OCI-LY1 (cell line): ENCODE measurements around the gene OSBPL5.

Experiments
- H2AFZ ChIP-seq: fragments of 200-600 bp; sonication (generic), shearing (Covaris generic); 2 replicates; pipeline ENCODE4 v1.6.0; 2014; ENCODE audit warnings: antibody characterized with exemption, mild to moderate bottlenecking, low read length
- H3F3A ChIP-seq: fragments of 200-600 bp; sonication (generic), shearing (Covaris generic); 2 replicates; pipeline ENCODE4 v1.6.0; 2014; ENCODE audit warnings: mild to moderate bottlenecking, antibody characterized with exemption, low read length, moderate library complexity; ENCODE audit not compliant: insufficient read depth
- H3K27ac ChIP-seq: fragments of 200-600 bp; sonication (generic); 2 replicates; pipeline ENCODE4 v1.5.1; 2014; ENCODE audit warnings: low read length, mixed run types, mild to moderate bottlenecking, low read depth; ENCODE audit not compliant: poor library complexity, severe bottlenecking
- H3K27me3 ChIP-seq: fragments of 200-600 bp; sonication (generic); 2 replicates; pipeline ENCODE4 v1.6.0; 2014; ENCODE audit warnings: antibody characterized with exemption, mild to moderate bottlenecking, low read length, moderate library complexity; ENCODE audit not compliant: insufficient read depth
- H3K36me3 ChIP-seq: fragments of 200-600 bp; sonication (generic); 2 replicates; pipeline ENCODE4 v1.6.1; 2014; ENCODE audit warnings: mild to moderate bottlenecking, antibody characterized with exemption, low read length, moderate library complexity, mixed read lengths; ENCODE audit not compliant: insufficient read depth
- H3K4me1 ChIP-seq: fragments of 200-600 bp; sonication (generic); 2 replicates; pipeline ENCODE4 v1.5.1; 2014; ENCODE audit warnings: mild to moderate bottlenecking, low read length, moderate library complexity; ENCODE audit not compliant: insufficient read depth, severe bottlenecking
- H3K4me2 ChIP-seq: fragments of 200-600 bp; sonication (generic), shearing (Covaris generic); 2 replicates; pipeline ENCODE4 v1.6.1; 2014; ENCODE audit warnings: low read length
- H3K4me3 ChIP-seq: fragments of 200-600 bp; sonication (generic); 2 replicates; pipeline ENCODE4 v1.5.1; 2014; ENCODE audit warnings: low read length, low read depth, mild to moderate bottlenecking, mixed read lengths; ENCODE audit not compliant: poor library complexity, severe bottlenecking
- H3K79me2 ChIP-seq: fragments of 200-600 bp; shearing (Covaris generic); 2 replicates; pipeline ENCODE4 v1.6.1; 2016; ENCODE audit warnings: mixed run types, low read length, mixed read lengths; ENCODE audit not compliant: insufficient read depth
- H3K9ac ChIP-seq: fragments of 200-600 bp; sonication (generic), shearing (Covaris generic); 2 replicates; pipeline ENCODE4 v1.6.1; 2014; ENCODE audit warnings: mild to moderate bottlenecking, low read length, mixed read lengths
- H3K9me2 ChIP-seq: fragments of 200-600 bp; sonication (generic), shearing (Covaris generic); 2 replicates; pipeline ENCODE4 v1.6.1; 2014; ENCODE audit warnings: low read depth, mild to moderate bottlenecking, low read length, mixed read lengths
- H3K9me3 ChIP-seq: fragments of 200-600 bp; shearing (Covaris generic); 2 replicates; pipeline ENCODE4 v1.6.1; 2014; ENCODE audit warnings: low read length, mixed read lengths
- H4K20me1 ChIP-seq: fragments of 200-600 bp; sonication (generic), shearing (Covaris generic); 2 replicates; pipeline ENCODE4 v1.6.0; 2016; ENCODE audit warnings: mild to moderate bottlenecking, low read length; ENCODE audit not compliant: insufficient read depth
- CTCF ChIP-seq: fragments of 200-600 bp; sonication (generic), shearing (Covaris generic); IDR thresholded peaks from 2 replicates; pipeline ENCODE4 v1.5.1; 2017; ENCODE audit warnings: mild to moderate bottlenecking, antibody characterized with exemption, low read length, moderate library complexity, mixed read lengths
- EZH2 ChIP-seq: fragments of 200-600 bp; sonication (generic), shearing (Covaris generic); IDR thresholded peaks from 2 replicates; pipeline ENCODE4 v1.8.0; 2017; ENCODE audit warnings: borderline replicate concordance, mixed run types, mild to moderate bottlenecking, antibody characterized with exemption, low read length, moderate library complexity, mixed read lengths

The OSBPL5 gene

GRCh38 chr11:3194016-3194816 lies 29.1 kb upstream of the OSBPL5 start:
- Histone ChIP-seq H3K4me2 (no peak overlapping the region), H3K27me3 (no peaks in the 10 kb centered on the region), H3K9ac (no peak overlapping the region), H3K4me1 (no peaks in the 10 kb centered on the region), H2AFZ (no peak overlapping the region), H3K9me3 (no peaks in the 10 kb centered on the region), H3K4me3 (no peak overlapping the region), H3K9me2 (no peaks in the 10 kb centered on the region), H3K36me3 (no peaks in the 10 kb centered on the region), H3K27ac (no peak overlapping the region), H3K79me2 (no peaks in the 10 kb centered on the region), H4K20me1 (no peaks in the 10 kb centered on the region), H3F3A (no peaks in the 10 kb centered on the region)
- TF ChIP-seq EZH2 (no peak), CTCF (no peak)

- no peaks in the 10 kb centered on the region for H3K4me1 ChIP-seq
- no peaks in the 10 kb centered on the region for H3K9me3 ChIP-seq
- no peaks in the 10 kb centered on the region for H3F3A ChIP-seq
- no peak overlapping the region for H3K27ac ChIP-seq
- H2AFZ ChIP-seq: no peak overlapping the region
- no peak overlapping the region for H3K4me3 ChIP-seq
- no peaks in the 10 kb centered on the region for H3K9me2 ChIP-seq
- H3K79me2 ChIP-seq: no peaks in the 10 kb centered on the region
- H3K36me3 ChIP-seq: no peaks in the 10 kb centered on the region
- no peaks in the 10 kb centered on the region for H3K27me3 ChIP-seq
- H3K4me2 ChIP-seq: no peak overlapping the region
- H4K20me1 ChIP-seq: no peaks in the 10 kb centered on the region
- TF ChIP-seq CTCF: no peak
- no peak for TF ChIP-seq EZH2
- H3K9ac ChIP-seq: no peak overlapping the region
These were observed 28.4 kb upstream of the OSBPL5 start for GRCh38 chr11:3193373-3194015.

- Histone ChIP-seq H4K20me1 (no peaks in the 10 kb centered on the region), H3K79me2 (no peaks in the 10 kb centered on the region), H3K27me3 (no peaks in the 10 kb centered on the region), H3K9me2 (no peaks in the 10 kb centered on the region), H3K4me2 (no peak overlapping the region), H2AFZ (no peak overlapping the region), H3K4me3 (no peak overlapping the region), H3K9me3 (no peaks in the 10 kb centered on the region), H3K36me3 (no peaks in the 10 kb centered on the region), H3K4me1 (no peaks in the 10 kb centered on the region), H3K9ac (no peak overlapping the region), H3K27ac (no peak overlapping the region), H3F3A (no peaks in the 10 kb centered on the region)
- no peak for TF ChIP-seq EZH2
- no peak for TF ChIP-seq CTCF
These were observed 27.6 kb upstream of the OSBPL5 start for GRCh38 chr11:3192511-3193372.
